GM21367 (cell line): ENCODE measurements around the gene ZGPAT.

Experiments
- ATAC-seq: cut with Tn5 transposase; IDR thresholded peaks from one replicate; pipeline ENCODE4 v1.9.1; 2021; ENCODE audit not compliant: unreplicated experiment

Gene ZGPAT

GRCh38 chr20:63691711-63692435 is 16.0 kb upstream of the ZGPAT start:
- no peak for ATAC-seq

- no peak for ATAC-seq
These were observed 15.3 kb upstream of the ZGPAT start for GRCh38 chr20:63692436-63693082.

- no peak for ATAC-seq
These were observed 14.6 kb upstream of the ZGPAT start for GRCh38 chr20:63693083-63693732.

- no peak for ATAC-seq
These were observed 13.9 kb upstream of the ZGPAT start for GRCh38 chr20:63693733-63694583.

- ATAC-seq = no peak
These were observed 13.0 kb upstream of the ZGPAT start for GRCh38 chr20:63694584-63695423.

GRCh38 chr20:63695424-63696305 is 12.2 kb upstream of the ZGPAT start:
- ATAC-seq = no peak

GRCh38 chr20:63696306-63696627 is 11.6 kb upstream of the ZGPAT start:
- ATAC-seq = no peak

GRCh38 chr20:63696628-63697356 is 11.0 kb upstream of the ZGPAT start, which contains the start of gene TNFRSF6B:
Gene TNFRSF6B (plus strand): TSS chr20:63696652. CDS start chr20:63696768, 116 bp downstream.
- no peak for ATAC-seq

GRCh38 chr20:63697357-63697867 is 10.4 kb upstream of the ZGPAT start:
- ATAC-seq = no peak

GRCh38 chr20:63697868-63698545 is 9.8 kb upstream of the ZGPAT start:
- ATAC-seq = no peak

GRCh38 chr20:63698739-63699465 is 8.9 kb upstream of the ZGPAT start:
- ATAC-seq = no peak

- ATAC-seq = no peak
These were observed 8.2 kb upstream of the ZGPAT start for GRCh38 chr20:63699466-63700198.

GRCh38 chr20:63700199-63701050 is 7.4 kb upstream of the ZGPAT start:
- no peak for ATAC-seq

- no peak for ATAC-seq
These were observed 6.8 kb upstream of the ZGPAT start for GRCh38 chr20:63701051-63701328.

- no peak for ATAC-seq
These were observed 6.4 kb upstream of the ZGPAT start for GRCh38 chr20:63701329-63702035.
